A549 (cell line): ENCODE measurements around the gene ZFYVE28. TPM values are rescaled to one million over a fixed set of nuclear protein-coding genes. Genes with fewer than 3 reads are reported as not detected.

Source experiments
- ATAC-seq, 2 experiments: fragments of 200-7000 bp in 1 of 2; fragments of >200 bp in 1 of 2; cut with Nextera tagmentation in 1 of 2; cut with Tn5 transposase in 1 of 2; 3 replicates each; pipeline versions ENCODE4 v1.8.0 to v1.9.1; 2018 to 2020; ENCODE audit warnings: mild to moderate bottlenecking in 1 of 2, moderate library complexity in 1 of 2
- CTCF ChIA-PET: fragments of 300-600 bp; sonication (Branson Sonifier 250); formaldehyde crosslinking; extraction: SDS; loops from one replicate; lab custom pipeline; 2021; ENCODE audit warnings: antibody characterized with exemption, inconsistent platforms; lab: Yijun Ruan, JAX
- POLR2A ChIA-PET: fragments of 350-600 bp; formaldehyde crosslinking; extraction: SDS; loops from one replicate; lab custom pipeline; 2021; ENCODE audit warnings: antibody characterized with exemption, inconsistent platforms; lab: Yijun Ruan, JAX
- DNase-seq, 2 experiments: peaks; one replicate each; pipeline versions ENCODE4 v3.0.0 to v3.0.0-alpha.2; 2011 to 2016; ENCODE audit warnings: low read depth in 1 of 2, low spot score in 1 of 2
- FAIRE-seq: peaks from 2 replicates; lab custom pipeline; 2011; peaks lifted over from hg19 to GRCh38; lab: Jason Lieb, UNC
- H3K27ac ChIP-seq, 2 experiments: fragments of >200 bp; sonication (Bioruptor Twin); formaldehyde crosslinking; 3 replicates each; pipeline ENCODE4 v1.5.1; 2016 to 2017
- H3K4me1 ChIP-seq: fragments of >200 bp; sonication (Bioruptor Twin); formaldehyde crosslinking; 3 replicates; pipeline ENCODE4 v1.6.1; 2016
- H3K4me2 ChIP-seq: fragments of >200 bp; sonication (Bioruptor Twin); formaldehyde crosslinking; 3 replicates; pipeline ENCODE4 v1.6.1; 2016
- H3K4me3 ChIP-seq: fragments of >200 bp; sonication (Bioruptor Twin); formaldehyde crosslinking; 3 replicates; pipeline ENCODE4 v1.5.1; 2016
- H3K9me3 ChIP-seq: fragments of >200 bp; sonication (Bioruptor Twin); formaldehyde crosslinking; 3 replicates; pipeline ENCODE4 v1.6.1; 2016
- ATOH8 ChIP-seq: fragments of 250-450 bp; sonication (Bioruptor Pico); IDR thresholded peaks from 2 replicates; pipeline ENCODE4 v1.5.0; 2020; ENCODE audit warnings: low read depth, mild to moderate bottlenecking, moderate library complexity
- BCL3 ChIP-seq: fragments of >200 bp; sonication (Bioruptor Twin); formaldehyde crosslinking; IDR thresholded peaks from 3 replicates; pipeline ENCODE4 v1.6.1; 2016
- CBX8 ChIP-seq: fragments of 200-600 bp; sonication (generic); IDR thresholded peaks from 2 replicates; pipeline ENCODE4 v1.6.1; 2016
- CTCF ChIP-seq: fragments of >200 bp; sonication (Bioruptor Twin); formaldehyde crosslinking; IDR thresholded peaks from 3 replicates; pipeline ENCODE4 v1.5.1; 2016
- E2F6 ChIP-seq: IDR thresholded peaks from 2 replicates; pipeline ENCODE4 v1.6.1; 2012; ENCODE audit warnings: low read depth, borderline replicate concordance
- ELK1 ChIP-seq: fragments of 150-350 bp; IDR thresholded peaks from 2 replicates; pipeline ENCODE4 v1.6.1; 2014; ENCODE audit warnings: low read depth, mild to moderate bottlenecking, low read length
- HDAC2 ChIP-seq: fragments of 200-600 bp; sonication (generic); IDR thresholded peaks from 2 replicates; pipeline ENCODE4 v1.6.1; 2016
- HOXB13 ChIP-seq: fragments of 250-450 bp; sonication (Bioruptor Pico); IDR thresholded peaks from 2 replicates; pipeline ENCODE4 v1.5.0; 2020; ENCODE audit warnings: low read depth, mild to moderate bottlenecking, moderate library complexity
- JUNB ChIP-seq: fragments of >200 bp; sonication (Bioruptor Twin); formaldehyde crosslinking; IDR thresholded peaks from 2 replicates; pipeline ENCODE4 v1.6.1; 2016
- MYC ChIP-seq: IDR thresholded peaks from 2 replicates; pipeline ENCODE4 v1.6.1; 2012; ENCODE audit warnings: mild to moderate bottlenecking, inconsistent platforms, low read length, improper control_type of control experiment, borderline replicate concordance
- NR3C1 ChIP-seq: fragments of >200 bp; sonication (Bioruptor Twin); formaldehyde crosslinking; IDR thresholded peaks from 3 replicates; pipeline ENCODE4 v1.6.1; 2017
- POLR2A ChIP-seq: IDR thresholded peaks from 2 replicates; pipeline ENCODE4 v1.6.1; 2012; ENCODE audit warnings: mild to moderate bottlenecking, low read length
- RCOR1 ChIP-seq: fragments of 150-350 bp; IDR thresholded peaks from 2 replicates; pipeline ENCODE4 v1.6.1; 2014; ENCODE audit warnings: antibody characterized with exemption, low read length, low read depth
- RFX5 ChIP-seq: fragments of 450-650 bp; IDR thresholded peaks from 2 replicates; pipeline ENCODE4 v1.7.1; 2014; ENCODE audit warnings: antibody characterized with exemption, mild to moderate bottlenecking, moderate library complexity
- SREBF2 ChIP-seq: fragments of 450-650 bp; IDR thresholded peaks from 2 replicates; pipeline ENCODE4 v1.6.1; 2014; ENCODE audit warnings: mild to moderate bottlenecking, moderate library complexity
- TFCP2L1 ChIP-seq: fragments of 250-450 bp; sonication (Bioruptor Pico); IDR thresholded peaks from 2 replicates; pipeline ENCODE4 v1.5.0; 2021; ENCODE audit warnings: mild to moderate bottlenecking
- TP53 ChIP-seq: fragments of 250-450 bp; sonication (Bioruptor Pico); IDR thresholded peaks from 2 replicates; pipeline ENCODE4 v1.5.0; 2021; ENCODE audit warnings: mild to moderate bottlenecking, moderate library complexity
- ZC3H11A ChIP-seq: fragments of 450-650 bp; IDR thresholded peaks from 2 replicates; pipeline ENCODE4 v1.6.1; 2014; ENCODE audit warnings: antibody characterized with exemption, mild to moderate bottlenecking
- ZNF302 ChIP-seq: fragments of 250-450 bp; sonication (Bioruptor Pico); IDR thresholded peaks from 2 replicates; pipeline ENCODE4 v1.9.0; 2021; ENCODE audit warnings: inconsistent platforms, mild to moderate bottlenecking, moderate library complexity
- ZSCAN20 ChIP-seq: fragments of 250-450 bp; sonication (Bioruptor Pico); IDR thresholded peaks from 2 replicates; pipeline ENCODE4 v1.8.0; 2022; ENCODE audit warnings: mild to moderate bottlenecking, moderate library complexity
- WGBS: methylation state at CpG from one replicate; pipeline ENCODE4 v1.1.6; 2017; ENCODE audit errors: missing lambda C conversion rate; 5-methylcytosine and 5-hydroxymethylcytosine counted together
- polyA plus RNA-seq, 4 experiments: library from polyadenylated mRNA; depleted of rRNA in 3 of 4; stranded (reverse); fragments of >200 nt; fragmentation: RNase III in 1 of 4; extraction: RNeasy Plus Mini Kit Qiagen cat#74134 plus additional on column Dnase treatment in 1 of 4; gene quantifications; 2 replicates in 3 of 4; 3 replicates in 1 of 4; pipeline ENCODE4 v1.2.3, GENCODE V29; 2011 to 2017

The ZFYVE28 gene
- polyA plus RNA-seq, 2 of the 4 experiments (the other 2 are of a cell fraction), result 2.1 to 2.3 TPM

- Histone ChIP-seq H3K4me1 (peaks cover 6% of the 10 kb centered on the region; the same call in 1 of the 3 replicates), H3K4me3 (no peak overlapping the region)
Observed at GRCh38 chr4:2255501-2256155, 162.8 kb downstream of the ZFYVE28 start.

More at GRCh38 chr4:2255501-2256155, 162.8 kb downstream of the ZFYVE28 start:
- CTCF ChIA-PET, result interaction anchor here (1.1 kb wide), 2 partner anchors 34 to 36 kb away, joined by 3 read pairs; no protein-coding TSS in a partner anchor
- DNase-seq (no peak), ATAC-seq (no peak), FAIRE-seq (no peak)
- 100% methylated on average over 5 of the region's 18 CpGs for WGBS
- Histone ChIP-seq H3K9me3 (no peaks in the 10 kb centered on the region), H3K27ac (no peak overlapping the region)
- TF ChIP-seq JUNB (no peak), RFX5 (no peak), NR3C1 (no peak), CBX8 (no peak), MYC (no peak), POLR2A (no peak), HOXB13 (CRISPR knock-in tag) (no peak), ZNF302 (CRISPR knock-in tag) (no peak), TFCP2L1 (CRISPR knock-in tag) (no peak), ELK1 (no peak), HDAC2 (no peak), ZSCAN20 (CRISPR knock-in tag) (no peak), ATOH8 (CRISPR knock-in tag) (no peak), ZC3H11A (no peak), CTCF (no peak), SREBF2 (no peak), E2F6 (no peak), BCL3 (no peak), RCOR1 (no peak), TP53 (CRISPR knock-in tag) (no peak)
- TF ChIP-seq, all 56 proteins: peak for 0
- H3K4me2 ChIP-seq, result no peak overlapping the region
- POLR2A ChIA-PET, result no interaction called here
